AG04450 (cell line): ENCODE measurements around the gene DEXI. TPM values are rescaled to one million over a fixed set of nuclear protein-coding genes. Genes with fewer than 3 reads are reported as not detected.

ENCODE experiments used
- CTCF ChIA-PET: fragments of 300-600, 350-600 bp; formaldehyde crosslinking; extraction: SDS; loops from one replicate; lab custom pipeline; 2022; ENCODE audit warnings: antibody characterized with exemption, inconsistent platforms; lab: Charles Lee
- POLR2A ChIA-PET: fragments of 350-600 bp; formaldehyde crosslinking; extraction: SDS; loops from one replicate; lab custom pipeline; 2021; ENCODE audit warnings: antibody characterized with exemption, inconsistent platforms; lab: Yijun Ruan, JAX
- DNase-seq: peaks from one replicate; pipeline ENCODE4 v3.0.0-alpha.2; 2011; ENCODE audit warnings: low read depth, low spot score
- H3K27ac ChIP-seq: one replicate; pipeline ENCODE4 v1.5.1; 2012; ENCODE audit warnings: low read depth, low read length, control low read depth
- H3K27me3 ChIP-seq: one replicate; pipeline ENCODE4 v1.6.0; 2012; ENCODE audit warnings: low read length; ENCODE audit not compliant: control insufficient read depth, insufficient read depth
- H3K4me3 ChIP-seq: 2 replicates; pipeline ENCODE4 v1.5.1; 2011; ENCODE audit warnings: mild to moderate bottlenecking, low read depth, low read length, control low read depth
- H3K9me3 ChIP-seq: 2 replicates; pipeline ENCODE4 v1.5.1; 2012; ENCODE audit warnings: low read length; ENCODE audit not compliant: control insufficient read depth, insufficient read depth
- polyA plus RNA-seq: library from polyadenylated mRNA; depleted of rRNA; stranded (reverse); fragments of >200 nt; gene quantifications from 2 replicates; pipeline ENCODE4 v1.2.3, GENCODE V29; 2011
- TF ChIP-seq, protein P1 (sequence below): IDR thresholded peaks from 2 replicates; pipeline ENCODE4 v1.5.1; 2011; ENCODE audit warnings: low read depth, low read length, control low read depth, inconsistent platforms

DEXI gene
- polyA plus RNA-seq, 1 experiment = 37.3 TPM

DNA sequence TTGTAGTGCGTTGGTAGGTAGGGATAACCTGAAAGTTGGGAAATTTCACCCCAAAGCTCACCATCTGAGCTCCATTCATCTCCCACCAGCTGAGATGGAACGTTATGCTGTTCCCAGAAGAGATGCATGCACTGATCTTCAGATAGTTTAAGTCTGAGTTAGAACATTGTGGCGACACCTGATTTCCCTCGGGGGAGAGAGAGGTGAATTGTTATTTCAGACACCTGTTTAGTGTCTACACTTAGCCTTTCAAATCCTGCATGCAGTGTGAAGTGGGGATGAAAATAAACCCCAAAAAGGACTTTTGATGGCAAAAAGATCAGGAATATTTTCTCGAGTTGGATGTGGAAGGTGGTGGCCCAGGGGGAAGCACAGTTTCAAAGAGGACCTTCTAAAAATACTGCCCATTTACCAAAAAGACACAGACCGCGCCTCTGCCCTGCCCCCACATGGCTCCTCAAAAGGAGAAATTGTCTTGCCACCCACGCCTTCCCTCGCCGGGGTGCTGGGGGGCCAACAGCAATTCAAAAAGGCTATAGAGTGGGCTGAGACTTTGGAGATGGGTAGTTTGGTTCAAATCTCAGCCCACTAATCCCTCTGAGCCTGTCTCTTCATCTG, 53.8 kb downstream of the DEXI start:
- CTCF ChIA-PET = no interaction called here

DNA sequence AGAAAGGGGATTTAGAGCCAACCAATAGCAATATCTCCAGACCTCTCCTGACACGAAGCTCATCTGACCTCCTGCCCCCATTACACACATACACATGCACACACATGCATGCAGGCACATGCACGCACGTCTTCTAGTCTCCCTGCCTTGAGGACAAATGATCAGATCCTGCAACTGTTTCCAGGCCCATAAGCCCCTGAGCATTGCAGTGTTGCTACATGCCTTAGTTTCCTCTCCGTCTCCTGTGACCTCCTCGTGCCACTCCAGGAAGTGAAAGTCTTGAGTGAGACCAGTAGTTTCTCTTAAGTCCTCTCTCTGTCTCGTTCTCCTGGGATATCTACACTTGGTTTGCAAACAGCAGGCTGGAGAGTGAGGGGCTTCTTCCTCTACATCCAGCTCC, 57.0 kb downstream of the DEXI start:
- ChIA-PET CTCF (no interaction called here), POLR2A (no interaction called here)
- Histone ChIP-seq H3K9me3 (no peaks in the 10 kb centered on the region), H3K27me3 (peaks cover 20% of the 10 kb centered on the region), H3K4me3 (no peak overlapping the region), H3K27ac (no peak overlapping the region)
- TF ChIP-seq, protein P1, sequence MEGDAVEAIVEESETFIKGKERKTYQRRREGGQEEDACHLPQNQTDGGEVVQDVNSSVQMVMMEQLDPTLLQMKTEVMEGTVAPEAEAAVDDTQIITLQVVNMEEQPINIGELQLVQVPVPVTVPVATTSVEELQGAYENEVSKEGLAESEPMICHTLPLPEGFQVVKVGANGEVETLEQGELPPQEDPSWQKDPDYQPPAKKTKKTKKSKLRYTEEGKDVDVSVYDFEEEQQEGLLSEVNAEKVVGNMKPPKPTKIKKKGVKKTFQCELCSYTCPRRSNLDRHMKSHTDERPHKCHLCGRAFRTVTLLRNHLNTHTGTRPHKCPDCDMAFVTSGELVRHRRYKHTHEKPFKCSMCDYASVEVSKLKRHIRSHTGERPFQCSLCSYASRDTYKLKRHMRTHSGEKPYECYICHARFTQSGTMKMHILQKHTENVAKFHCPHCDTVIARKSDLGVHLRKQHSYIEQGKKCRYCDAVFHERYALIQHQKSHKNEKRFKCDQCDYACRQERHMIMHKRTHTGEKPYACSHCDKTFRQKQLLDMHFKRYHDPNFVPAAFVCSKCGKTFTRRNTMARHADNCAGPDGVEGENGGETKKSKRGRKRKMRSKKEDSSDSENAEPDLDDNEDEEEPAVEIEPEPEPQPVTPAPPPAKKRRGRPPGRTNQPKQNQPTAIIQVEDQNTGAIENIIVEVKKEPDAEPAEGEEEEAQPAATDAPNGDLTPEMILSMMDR = no peak
- DNase-seq = no peak

More for the DNA sequence above, 53.8 kb downstream of the DEXI start:
- H3K4me3 ChIP-seq = no peak overlapping the region
- POLR2A ChIA-PET = no interaction called here
- no peaks in the 10 kb centered on the region; the same call in 1 of the 2 replicates for H3K9me3 ChIP-seq
- TF ChIP-seq, protein P1 = no peak
- peaks cover 18% of the 10 kb centered on the region for H3K27me3 ChIP-seq
- H3K27ac ChIP-seq = no peak overlapping the region
- DNase-seq = no peak

DNA sequence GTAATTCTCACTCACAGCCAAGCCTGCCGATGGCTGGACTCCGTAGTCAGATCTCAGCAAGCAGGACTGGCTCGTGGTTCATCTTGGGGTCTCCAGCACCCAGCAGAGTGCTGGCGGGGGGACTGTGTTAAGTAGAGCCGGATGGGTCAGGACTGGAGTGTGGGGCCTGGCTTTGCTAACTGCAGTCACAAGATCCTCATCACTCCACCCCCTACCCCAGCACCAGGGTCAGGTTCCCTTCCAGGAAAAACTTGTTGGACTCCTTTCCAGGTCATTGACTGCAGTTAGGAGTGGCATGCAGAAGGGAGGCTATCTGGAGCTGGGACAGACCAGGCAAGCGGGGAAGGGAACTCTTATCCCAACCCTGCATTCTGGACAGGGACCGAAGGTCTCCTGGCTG, 59.3 kb downstream of the DEXI start:
- no peak for DNase-seq
- TF ChIP-seq, protein P1 = no peak
- Histone ChIP-seq H3K27me3 (peaks cover 32% of the 10 kb centered on the region), H3K9me3 (no peaks in the 10 kb centered on the region; the same call in 1 of the 2 replicates), H3K4me3 (no peak overlapping the region), H3K27ac (no peak overlapping the region)
- CTCF ChIA-PET = no interaction called here
- POLR2A ChIA-PET = no interaction called here

DNA sequence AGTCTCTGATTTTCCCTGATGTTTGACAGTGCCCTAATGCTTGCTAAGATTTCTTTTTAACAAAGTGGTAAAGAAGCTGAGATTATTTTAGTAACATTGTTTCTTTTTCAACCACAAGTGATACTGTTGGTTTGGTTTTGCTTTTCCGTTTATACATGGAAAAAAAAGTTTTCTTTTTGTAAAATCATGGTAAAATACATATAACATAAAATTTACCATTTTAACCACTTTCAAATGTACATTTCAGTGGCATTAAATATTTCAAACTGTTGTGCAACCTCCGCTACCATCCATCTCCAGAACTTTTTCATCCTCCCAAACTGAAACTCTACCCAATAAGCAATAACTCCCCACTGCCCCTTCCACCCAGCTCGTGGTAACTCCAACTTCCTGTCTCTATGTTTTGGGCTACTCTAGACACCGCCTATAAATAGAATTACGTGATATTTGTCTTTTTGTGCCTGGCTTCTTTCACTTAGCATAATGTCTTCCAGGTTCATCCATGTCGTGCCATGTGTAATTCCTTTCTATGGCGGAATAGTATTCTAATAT, 60.7 kb downstream of the DEXI start:
- DNase-seq = no peak
- Histone ChIP-seq H3K27ac (no peak overlapping the region), H3K9me3 (no peaks in the 10 kb centered on the region; the same call in 1 of the 2 replicates), H3K4me3 (no peak overlapping the region), H3K27me3 (peaks cover 27% of the 10 kb centered on the region)
- ChIA-PET CTCF (no interaction called here), POLR2A (no interaction called here)
- TF ChIP-seq, protein P1 = no peak
